Mucosa of rectum (tissue), 2 donors: Measurements from ENCODE around the gene LRRC4B.

Source experiments
- H3K27ac ChIP-seq, 2 donors: one replicate each; pipeline ENCODE4 v1.7.0; 2013; ENCODE audit warnings: inconsistent platforms in 2 of 2, low read depth in 2 of 2, low read length in 2 of 2
- H3K27me3 ChIP-seq, 2 donors: one replicate each; pipeline ENCODE4 v1.7.0; 2013; ENCODE audit warnings: low read length in 2 of 2; ENCODE audit not compliant: control insufficient read depth in 2 of 2, insufficient read depth in 2 of 2
- H3K36me3 ChIP-seq, 2 donors: one replicate each; pipeline ENCODE4 v1.7.0; 2013; ENCODE audit warnings: low read length in 2 of 2; ENCODE audit not compliant: control insufficient read depth in 2 of 2, insufficient read depth in 2 of 2
- H3K4me1 ChIP-seq, 2 donors: one replicate each; pipeline ENCODE4 v1.7.0; 2013; ENCODE audit warnings: low read length in 2 of 2, mild to moderate bottlenecking in 1 of 2; ENCODE audit not compliant: control insufficient read depth in 2 of 2, insufficient read depth in 2 of 2
- H3K4me3 ChIP-seq, 2 donors: one replicate each; pipeline ENCODE4 v1.7.0; 2013; ENCODE audit warnings: low read length in 2 of 2
- H3K9ac ChIP-seq, 2 donors: one replicate each; pipeline ENCODE4 v1.7.0; 2013; ENCODE audit warnings: low read length in 2 of 2, low read depth in 1 of 2, mild to moderate bottlenecking in 1 of 2
- H3K9me3 ChIP-seq, 2 donors: one replicate each; pipeline ENCODE4 v1.7.0; 2013; ENCODE audit warnings: low read length in 2 of 2; ENCODE audit not compliant: control insufficient read depth in 2 of 2
- donor health status: healthy.
- donor health status: Normal muscosa, but diverticular disease.

LRRC4B gene

DNA sequence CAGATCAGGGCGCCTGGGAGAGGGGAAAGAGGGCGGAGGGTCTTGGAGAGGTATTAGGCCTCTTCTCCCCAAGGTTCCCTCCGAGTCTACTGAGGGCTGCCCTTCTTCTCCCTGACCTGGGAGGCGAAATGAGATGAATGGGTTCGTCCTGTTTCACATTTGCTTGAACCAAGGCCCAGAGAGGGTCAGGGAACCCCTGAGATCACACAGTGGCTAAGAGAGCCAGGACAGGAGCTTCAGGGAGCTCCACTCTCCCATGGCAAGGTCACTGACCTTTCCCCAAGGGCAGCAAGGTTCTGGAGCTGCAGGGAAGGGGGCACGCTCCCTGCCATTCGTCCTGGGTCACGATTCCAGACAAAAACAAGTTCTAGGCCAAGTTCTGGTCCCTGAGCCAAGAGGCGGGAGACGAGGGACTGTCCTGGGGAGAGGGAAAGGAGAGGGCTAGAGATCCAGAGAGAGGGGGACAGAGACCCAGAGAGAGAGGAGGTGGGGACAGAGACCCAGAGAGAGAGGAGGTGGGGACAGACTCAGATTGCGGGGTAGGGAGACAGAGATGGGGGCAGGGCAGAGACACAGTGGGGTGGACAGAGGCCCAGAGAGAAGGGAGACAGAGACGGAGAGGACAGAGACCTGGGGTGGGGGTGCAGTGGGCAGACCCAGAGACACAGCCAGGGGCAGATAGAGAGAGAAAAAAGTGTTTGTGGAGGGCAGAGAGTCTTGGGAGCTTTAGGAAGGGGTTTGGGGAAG, 55.1 kb downstream of the LRRC4B start:
- no peaks in the 10 kb centered on the region for H3K36me3 ChIP-seq
- H3K9me3 ChIP-seq, result no peaks in the 10 kb centered on the region
- H3K27me3 ChIP-seq, result peaks cover 0 to 3% of the 10 kb centered on the region in 2 donors
- peaks cover 5 to 9% of the 10 kb centered on the region in 2 donors for H3K4me1 ChIP-seq
- H3K9ac ChIP-seq, result no peak overlapping the region
- H3K27ac ChIP-seq, result no peak overlapping the region
- no peak overlapping the region for H3K4me3 ChIP-seq

DNA sequence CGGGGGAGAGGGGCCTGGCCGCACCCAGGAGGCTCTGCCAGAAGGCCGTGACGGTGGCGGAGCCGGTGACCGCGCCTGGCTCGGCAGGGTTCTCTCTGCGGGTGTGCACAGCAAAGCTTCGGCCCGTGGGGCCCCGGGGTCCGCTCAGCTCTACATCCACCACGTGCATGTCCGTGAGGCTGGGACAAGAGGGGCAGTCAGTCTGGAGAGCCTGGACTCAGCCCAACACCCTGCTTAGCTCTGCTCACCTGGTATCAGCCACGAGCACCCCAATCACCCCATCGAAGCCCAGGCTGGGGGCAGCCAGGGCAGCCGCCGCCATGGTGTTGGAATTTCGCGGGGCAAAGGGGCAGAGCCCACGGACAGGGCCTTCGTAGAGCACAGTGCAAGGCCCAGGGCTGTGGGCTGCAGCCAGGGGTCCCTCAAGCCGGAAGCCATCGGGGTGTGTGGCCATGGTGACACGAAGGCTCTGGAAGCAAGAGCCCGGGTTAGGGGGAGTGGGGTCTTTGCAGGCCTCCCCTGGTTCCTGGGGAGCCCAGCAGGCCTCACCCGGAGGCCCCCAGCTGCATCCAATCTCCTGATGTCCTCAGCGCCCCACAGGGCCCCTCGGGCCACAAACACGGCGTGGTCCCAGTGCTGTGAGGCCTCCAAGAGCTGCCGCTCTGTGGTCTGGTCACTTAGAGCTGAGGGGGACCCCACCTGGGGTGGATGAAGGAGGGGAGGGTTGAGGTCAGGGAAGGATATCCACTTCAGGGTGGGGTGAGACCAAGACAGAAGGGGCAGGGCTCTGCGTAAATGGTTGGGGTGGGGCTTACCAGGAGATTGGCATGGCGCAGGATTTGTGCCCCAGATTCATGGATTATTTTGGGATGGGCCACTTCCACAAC, 55.9 kb downstream of the LRRC4B start:
- Histone ChIP-seq H3K9ac (no peak overlapping the region), H3K9me3 (no peaks in the 10 kb centered on the region), H3K36me3 (no peaks in the 10 kb centered on the region), H3K27me3 (peaks cover 0 to 3% of the 10 kb centered on the region in 2 donors), H3K4me3 (no peak overlapping the region), H3K4me1 (peaks cover 5 to 9% of the 10 kb centered on the region in 2 donors), H3K27ac (no peak overlapping the region)

DNA sequence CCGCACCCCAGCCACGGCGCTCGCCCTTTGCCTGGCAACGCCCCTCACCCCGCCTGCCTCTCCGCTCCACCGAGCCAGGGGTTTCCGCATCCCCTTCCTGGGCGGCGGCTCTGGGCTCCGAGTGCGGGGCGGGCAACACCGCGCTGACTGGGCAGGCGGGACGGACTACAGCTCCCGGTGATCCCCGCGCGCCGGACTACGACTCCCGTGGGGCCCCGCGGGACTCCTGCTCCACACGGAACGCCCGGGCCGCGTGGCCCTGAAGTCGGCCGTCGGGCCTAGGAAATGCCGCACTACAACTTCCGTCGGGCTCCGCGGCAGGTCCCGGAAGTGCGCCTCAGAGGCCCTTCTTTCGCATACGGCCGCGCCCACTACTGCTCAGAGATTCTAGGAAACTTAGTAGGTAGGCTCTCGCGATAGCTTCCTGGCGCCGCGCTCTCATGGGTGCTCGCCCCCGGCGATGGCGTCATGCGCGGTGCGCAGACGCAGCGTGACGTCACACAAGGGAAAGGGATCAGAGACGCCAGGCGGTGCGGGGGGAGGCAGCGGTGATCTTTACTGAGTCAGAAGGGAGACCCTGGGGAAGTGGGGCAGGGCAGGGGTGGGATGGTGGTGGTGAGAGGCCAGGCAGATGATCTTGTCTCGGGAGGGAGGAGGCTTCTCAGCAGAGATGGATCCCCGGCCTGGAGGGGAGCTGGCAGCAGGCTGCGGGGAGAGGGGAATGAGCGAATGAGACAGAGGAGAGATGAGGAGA, 57.0 kb downstream of the LRRC4B start, which contains the start of gene JOSD2:
TSS of gene JOSD2 (minus strand) at position 123 of the 754 bp plus-strand sequence. CDS start 760 bp downstream, outside the sequence.
- H3K9ac ChIP-seq, result peak within 1 kb of the TSS; percentile 72 to 82
- peaks cover 5 to 9% of the 10 kb centered on the region in 2 donors for H3K4me1 ChIP-seq
- peak within 1 kb of the TSS; percentile 70 to 81 for H3K27ac ChIP-seq
- H3K9me3 ChIP-seq, result no peaks in the 10 kb centered on the region
- peaks cover 0 to 2% of the 10 kb centered on the region in 2 donors for H3K36me3 ChIP-seq
- peak within 1 kb of the TSS; percentile 90 for H3K4me3 ChIP-seq
- peaks cover 0 to 3% of the 10 kb centered on the region in 2 donors for H3K27me3 ChIP-seq

DNA sequence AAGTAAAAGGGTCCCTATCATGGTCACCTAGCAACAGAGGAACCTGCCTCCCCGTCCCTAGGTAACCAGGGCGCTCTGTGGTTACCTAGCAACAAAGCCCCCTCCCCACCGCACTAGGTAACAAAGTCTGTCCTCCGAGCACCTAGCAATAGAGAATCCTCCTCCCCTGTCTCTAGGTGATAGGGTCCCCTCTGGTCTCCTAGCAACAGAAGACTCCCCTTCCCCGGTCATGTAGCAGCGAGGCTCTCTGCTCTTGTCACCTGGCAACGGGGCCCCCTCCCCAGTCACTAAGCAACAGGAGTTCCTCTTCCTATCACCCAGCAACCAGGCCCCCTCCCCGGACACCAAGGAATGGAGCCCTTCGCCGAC, 57.6 kb downstream of the LRRC4B start:
- peaks cover 0 to 2% of the 10 kb centered on the region in 2 donors for H3K36me3 ChIP-seq
- peak overlapping the region; percentile 36 to 81 for H3K27ac ChIP-seq
- peaks cover 5 to 9% of the 10 kb centered on the region in 2 donors for H3K4me1 ChIP-seq

GRCh38 chr19:50510121-50510670, 58.0 kb downstream of the LRRC4B start:
- H3K4me3 ChIP-seq, result peak overlapping the region; percentile 90
- H3K9ac ChIP-seq, result peak overlapping the region; percentile 72 to 82
- H3K4me1 ChIP-seq, result peaks cover 5 to 9% of the 10 kb centered on the region in 2 donors
- H3K27ac ChIP-seq, result peak overlapping the region in 1 of 2 donors; percentile 81
- H3K36me3 ChIP-seq, result peaks cover 0 to 2% of the 10 kb centered on the region in 2 donors
- H3K27me3 ChIP-seq, result peaks cover 0 to 3% of the 10 kb centered on the region in 2 donors
- H3K9me3 ChIP-seq, result no peaks in the 10 kb centered on the region

More for the DNA sequence above, 57.6 kb downstream of the LRRC4B start:
- Histone ChIP-seq H3K27me3 (peaks cover 0 to 3% of the 10 kb centered on the region in 2 donors), H3K4me3 (peak overlapping the region; percentile 90), H3K9me3 (no peaks in the 10 kb centered on the region), H3K9ac (peak overlapping the region; percentile 72 to 82)

DNA sequence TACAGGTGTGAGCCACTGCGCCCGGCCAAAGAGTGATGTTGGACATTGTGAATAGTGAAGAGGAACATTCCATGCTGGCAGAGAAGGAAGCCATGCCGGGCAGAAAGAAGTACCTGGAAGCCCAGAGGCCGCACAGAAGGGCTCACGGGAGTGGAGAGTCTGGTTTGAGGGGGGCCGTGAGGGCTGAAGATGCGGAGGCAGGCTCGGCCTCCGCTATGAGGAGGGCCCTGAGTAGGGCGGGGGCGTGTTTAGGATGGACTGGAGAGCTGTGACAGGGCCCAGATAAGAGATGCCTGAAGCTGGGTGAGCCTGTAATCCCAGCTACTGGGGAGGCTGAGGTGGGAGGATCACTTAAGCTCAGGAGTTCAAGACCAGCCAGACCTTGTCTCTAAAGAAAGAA, 58.9 kb downstream of the LRRC4B start:
- peaks cover 5 to 9% of the 10 kb centered on the region in 2 donors for H3K4me1 ChIP-seq

DNA sequence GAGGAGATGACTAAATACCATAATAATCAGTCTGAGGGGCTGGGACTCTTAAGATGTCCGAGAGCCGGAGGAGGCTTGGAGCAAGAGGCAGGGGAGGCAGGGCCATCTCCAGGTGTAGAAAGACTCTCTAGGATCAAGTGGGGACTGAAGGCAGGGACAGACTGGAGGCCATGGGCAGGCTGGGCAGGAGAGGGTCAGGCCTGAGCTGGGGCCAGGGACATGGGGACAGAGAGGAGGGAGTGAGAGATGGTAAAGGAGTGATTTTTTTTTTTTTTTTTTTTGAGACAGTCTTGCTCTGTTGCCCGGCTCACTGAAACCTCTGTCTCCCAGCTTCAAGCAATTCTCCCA, 59.4 kb downstream of the LRRC4B start:
- peaks cover 5 to 9% of the 10 kb centered on the region in 2 donors for H3K4me1 ChIP-seq
- H3K27me3 ChIP-seq, result no peaks in the 10 kb centered on the region
- H3K9ac ChIP-seq, result no peak overlapping the region
- no peak overlapping the region for H3K27ac ChIP-seq
- no peak overlapping the region for H3K4me3 ChIP-seq
- no peaks in the 10 kb centered on the region for H3K9me3 ChIP-seq
- H3K36me3 ChIP-seq, result peaks cover 0 to 2% of the 10 kb centered on the region in 2 donors

More for the DNA sequence above, 58.9 kb downstream of the LRRC4B start:
- H3K36me3 ChIP-seq, result peaks cover 0 to 2% of the 10 kb centered on the region in 2 donors
- no peak overlapping the region for H3K4me3 ChIP-seq
- no peak overlapping the region for H3K27ac ChIP-seq
- H3K9me3 ChIP-seq, result no peaks in the 10 kb centered on the region
- H3K9ac ChIP-seq, result no peak overlapping the region
- H3K27me3 ChIP-seq, result no peaks in the 10 kb centered on the region

DNA sequence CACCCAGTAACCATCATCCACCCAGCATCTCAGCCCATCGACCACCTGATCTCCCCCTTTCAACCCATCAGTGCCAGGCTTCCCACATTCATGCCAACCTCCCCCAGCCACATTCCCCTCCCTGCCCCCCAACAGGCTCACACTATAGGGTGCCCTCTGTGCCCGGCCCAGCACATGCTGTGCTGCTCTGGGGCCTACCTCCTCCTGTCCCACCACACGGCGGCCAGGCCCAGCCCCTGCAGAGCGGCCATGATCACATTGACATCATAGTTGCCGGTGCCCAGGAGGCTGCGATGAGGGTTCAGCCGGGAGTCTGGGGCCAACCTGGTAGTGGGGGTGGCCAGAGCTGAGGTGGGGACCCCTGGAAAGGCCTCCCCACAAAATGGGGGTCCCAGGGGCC, 60.9 kb downstream of the LRRC4B start:
- no peaks in the 10 kb centered on the region for H3K9me3 ChIP-seq
- H3K36me3 ChIP-seq, result peaks cover 0 to 2% of the 10 kb centered on the region in 2 donors
- no peak overlapping the region for H3K4me3 ChIP-seq
- peaks cover 5 to 9% of the 10 kb centered on the region in 2 donors for H3K4me1 ChIP-seq
- H3K9ac ChIP-seq, result no peak overlapping the region
- no peaks in the 10 kb centered on the region for H3K27me3 ChIP-seq
- no peak overlapping the region for H3K27ac ChIP-seq

- H3K9ac ChIP-seq, result no peak overlapping the region
- H3K27me3 ChIP-seq, result no peaks in the 10 kb centered on the region
- no peaks in the 10 kb centered on the region for H3K9me3 ChIP-seq
- H3K36me3 ChIP-seq, result peaks cover 0 to 2% of the 10 kb centered on the region in 2 donors
- no peak overlapping the region for H3K4me3 ChIP-seq
- no peak overlapping the region for H3K27ac ChIP-seq
- H3K4me1 ChIP-seq, result peaks cover 5 to 9% of the 10 kb centered on the region in 2 donors
Measured at GRCh38 chr19:50506700-50507099, 61.5 kb downstream of the LRRC4B start.
